GM18520 (cell line): ENCODE measurements around the gene LAMP2.

Source experiments
- ATAC-seq: cut with Tn5 transposase; IDR thresholded peaks from one replicate; pipeline ENCODE4 v1.9.1; 2021; ENCODE audit not compliant: unreplicated experiment

LAMP2 gene

DNA sequence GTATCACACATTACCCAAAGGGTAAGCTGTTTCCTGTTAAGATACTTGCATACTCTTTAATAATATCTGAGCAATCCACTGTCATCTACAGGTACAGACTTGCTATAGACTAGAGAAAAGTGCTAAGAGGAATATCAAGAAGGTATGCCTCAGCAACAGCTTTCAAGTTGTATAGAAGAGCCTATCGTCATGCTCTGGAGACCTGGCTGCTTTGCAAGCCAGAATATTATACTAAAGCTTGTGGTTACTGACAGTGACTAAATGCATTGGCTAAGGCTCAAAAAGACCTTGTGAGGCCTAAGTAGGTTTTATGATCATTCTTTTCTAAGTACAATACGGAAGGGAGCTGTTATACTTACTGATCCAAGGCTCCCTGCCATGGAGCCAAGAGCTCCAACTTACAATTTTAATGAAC lies 11.3 kb downstream of the LAMP2 start:
- ATAC-seq: peak; percentile 86

DNA sequence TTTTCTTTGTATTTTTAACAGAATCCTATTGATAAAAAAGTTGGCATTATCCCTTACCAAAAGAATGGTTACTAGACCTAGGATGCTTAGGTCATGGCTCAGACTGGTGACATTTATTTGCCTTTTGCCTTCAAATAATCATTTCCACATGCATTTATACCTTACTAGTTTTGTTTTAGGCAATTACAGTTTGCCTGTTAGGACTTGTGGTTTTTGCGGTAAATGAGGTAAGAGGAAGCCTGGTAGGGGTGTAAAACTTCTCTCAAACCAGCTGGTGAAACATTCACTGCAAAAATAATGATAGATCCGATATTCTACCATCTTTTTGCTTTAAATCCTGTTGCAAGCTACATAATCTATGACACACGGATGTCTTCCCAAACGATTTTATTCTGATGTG lies 12.1 kb downstream of the LAMP2 start:
- ATAC-seq: no peak

DNA sequence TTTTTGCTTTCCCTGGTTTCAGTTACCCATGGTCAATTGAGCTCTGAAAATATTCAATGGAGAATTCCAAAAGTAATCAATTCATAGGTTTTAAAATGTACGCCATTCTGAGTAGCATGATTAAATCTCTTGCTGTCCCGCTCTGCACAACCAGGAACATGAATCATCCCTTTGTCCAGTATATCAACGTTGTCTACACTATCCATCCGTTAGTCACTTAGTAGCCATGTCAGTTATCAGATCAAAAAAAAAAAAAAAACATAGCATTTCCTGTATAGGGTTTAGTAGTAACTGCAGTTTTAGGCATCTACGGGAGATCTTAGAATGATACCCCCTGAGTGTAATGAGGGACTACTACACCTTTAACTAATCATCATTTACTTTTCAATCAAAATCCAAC lies 15.1 kb downstream of the LAMP2 start:
- no peak for ATAC-seq

DNA sequence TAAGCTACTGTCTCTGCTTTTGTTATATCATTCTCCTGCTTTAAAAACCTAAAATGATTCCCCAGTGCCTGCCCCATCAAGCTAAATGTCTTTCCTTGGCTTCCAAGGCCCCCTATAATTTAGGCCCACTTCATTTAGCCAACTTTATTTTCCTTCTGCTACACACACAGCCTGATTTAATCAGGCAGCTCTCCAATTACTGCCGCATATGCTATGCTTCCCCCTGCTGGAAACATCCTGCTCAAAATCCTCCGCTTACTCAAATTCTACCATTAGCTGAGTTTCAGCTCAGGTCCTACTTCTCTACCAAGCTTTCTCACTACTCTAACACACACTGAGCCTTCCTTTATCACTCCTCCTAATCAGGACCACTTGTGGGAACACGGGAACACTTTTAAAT lies 17.0 kb downstream of the LAMP2 start:
- no peak for ATAC-seq

DNA sequence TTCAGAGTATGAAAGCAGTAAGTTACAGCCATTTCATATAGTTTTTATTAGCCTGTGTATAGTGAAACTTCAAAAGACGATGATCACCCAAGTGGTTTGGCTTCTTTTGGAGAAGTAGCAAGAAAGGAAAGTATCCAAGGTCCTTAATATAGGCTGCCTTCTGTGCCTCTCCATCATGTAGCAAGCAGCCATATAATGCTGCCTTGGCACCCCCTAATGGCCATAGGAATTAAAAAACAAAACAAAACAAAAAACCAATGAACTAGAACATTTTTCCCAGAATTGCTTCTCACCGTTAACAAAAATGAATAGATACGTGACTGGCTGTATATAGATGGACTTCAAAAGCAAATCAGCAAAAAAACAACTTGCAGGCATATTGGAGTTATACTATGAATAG lies 18.9 kb downstream of the LAMP2 start:
- ATAC-seq: no peak

DNA sequence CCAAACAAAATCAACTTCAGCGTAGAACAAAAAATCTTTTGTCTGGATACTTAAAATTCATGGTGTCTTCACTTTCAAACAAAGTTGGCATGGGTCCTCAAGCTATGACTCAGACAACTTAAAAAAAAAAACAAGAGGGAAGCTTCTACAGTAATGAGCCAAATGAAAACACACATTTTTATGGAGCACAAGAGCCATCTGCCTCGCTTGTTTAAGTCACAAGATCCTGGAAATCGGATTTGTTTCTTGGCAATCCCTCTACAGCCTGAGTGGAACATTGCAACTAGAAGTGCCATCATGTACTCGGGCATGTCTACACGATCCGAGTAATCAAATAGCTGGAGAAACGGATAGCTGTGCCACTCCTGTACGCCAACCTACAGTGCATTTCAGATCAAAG lies 22.6 kb downstream of the LAMP2 start:
- no peak for ATAC-seq

DNA sequence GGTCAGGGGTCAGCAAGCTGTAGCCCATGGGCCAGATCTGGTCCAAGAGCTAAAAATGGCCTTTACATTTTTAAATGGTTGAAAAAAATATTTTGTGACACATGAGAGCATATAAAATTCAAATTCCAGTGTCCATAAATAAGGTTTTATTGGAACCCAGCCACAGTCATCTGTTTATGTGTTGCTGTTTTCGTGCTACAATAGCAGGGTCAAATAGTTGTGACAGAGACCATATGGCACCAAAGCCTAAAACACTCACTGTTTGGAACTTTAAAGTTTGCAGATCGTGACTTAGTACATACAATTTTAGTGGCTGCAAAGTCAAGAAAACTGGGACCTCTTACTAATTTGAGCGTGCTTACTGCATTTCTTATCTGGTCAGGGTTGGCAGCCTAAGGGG lies 29.2 kb downstream of the LAMP2 start:
- no peak for ATAC-seq

DNA sequence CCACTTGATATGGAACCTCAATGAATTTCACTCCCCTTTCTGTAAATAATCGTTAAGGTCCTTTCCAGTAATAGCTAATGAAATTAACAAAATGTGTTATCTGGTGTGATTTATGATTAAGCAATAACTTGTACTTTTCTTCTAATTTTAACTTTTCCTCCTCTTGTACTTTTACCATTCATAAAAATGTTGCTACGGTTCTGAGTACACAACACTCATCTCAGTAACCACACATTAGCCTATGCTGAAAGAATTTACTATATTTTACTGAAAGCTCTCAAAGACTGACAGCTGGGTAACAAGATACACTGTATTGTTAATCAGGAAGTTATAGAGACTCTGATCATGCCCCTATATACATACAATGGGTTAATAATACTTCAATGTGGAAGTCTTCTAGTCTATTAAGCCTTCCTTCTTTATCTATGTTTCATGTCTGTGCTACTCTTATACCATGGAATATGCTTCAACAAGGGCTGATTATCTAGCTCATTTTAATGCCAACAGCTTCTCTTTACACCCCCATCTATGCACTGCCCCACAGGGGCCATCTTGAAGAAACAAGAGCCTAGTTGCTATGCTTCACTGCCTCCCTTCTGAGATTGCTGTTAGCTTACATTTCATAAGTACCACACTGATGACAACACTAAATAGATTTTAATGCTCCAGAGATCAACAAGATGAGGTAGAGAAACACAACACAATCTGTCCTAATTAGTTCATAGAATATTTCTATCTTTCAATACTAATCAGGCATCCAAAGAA lies 39.1 kb downstream of the LAMP2 start:
- ATAC-seq: peak; percentile 74

DNA sequence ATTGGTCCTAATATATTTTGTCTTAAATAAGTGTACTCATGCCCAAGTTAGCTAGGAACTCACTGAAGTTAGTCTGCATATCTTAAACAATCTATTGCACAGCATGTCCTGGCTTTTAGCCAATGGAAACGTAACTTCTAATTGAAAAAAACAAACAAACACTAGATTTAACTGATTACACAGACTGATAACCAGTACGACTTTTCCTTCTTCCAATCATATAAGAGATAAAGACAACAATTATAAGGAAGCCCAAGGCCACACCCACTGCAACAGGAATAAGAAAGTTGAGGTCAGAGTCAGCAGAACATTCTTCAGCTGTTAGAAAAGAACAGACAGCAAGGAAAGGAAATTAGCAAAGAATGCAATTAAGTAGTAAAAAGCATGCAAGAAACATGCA lies 40.8 kb downstream of the LAMP2 start:
- ATAC-seq: no peak

DNA sequence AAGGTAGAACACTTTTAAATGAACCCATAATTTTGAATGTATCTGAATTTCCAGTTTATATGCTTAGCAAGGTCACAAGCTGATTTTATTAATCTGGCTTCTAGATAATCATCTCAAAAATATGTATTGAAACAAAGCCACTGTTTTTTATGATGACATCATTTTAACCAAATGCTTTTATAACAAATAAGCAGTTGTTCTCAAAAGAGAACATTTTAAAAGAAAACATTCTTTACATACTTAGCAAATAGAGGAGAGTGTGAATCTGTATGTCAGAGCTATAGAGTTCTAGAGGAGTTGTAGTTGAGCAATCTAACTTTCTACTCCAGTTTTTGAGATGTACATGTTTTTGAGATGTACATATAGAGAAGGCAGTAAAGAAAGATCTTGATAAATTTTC lies 42.5 kb downstream of the LAMP2 start:
- ATAC-seq: no peak

DNA sequence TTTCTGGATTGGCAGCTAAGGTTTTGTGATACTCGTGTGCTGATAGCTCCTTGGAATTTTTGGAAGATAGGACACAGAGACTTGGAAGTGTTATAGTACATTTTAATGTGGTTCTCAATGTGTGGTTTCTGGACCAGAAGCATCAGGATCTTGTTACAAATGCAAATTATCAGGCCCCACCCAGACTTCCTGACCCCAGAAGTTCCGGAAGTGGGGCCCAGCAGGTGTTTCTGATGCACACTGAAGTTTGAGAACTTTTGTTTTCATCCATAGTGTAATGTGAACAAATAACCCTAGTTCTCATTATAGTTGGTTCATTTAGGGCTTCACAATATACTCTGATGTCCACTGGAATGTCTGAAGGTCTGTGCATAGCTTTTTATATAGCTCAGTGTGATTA lies 49.6 kb downstream of the LAMP2 start:
- no peak for ATAC-seq

DNA sequence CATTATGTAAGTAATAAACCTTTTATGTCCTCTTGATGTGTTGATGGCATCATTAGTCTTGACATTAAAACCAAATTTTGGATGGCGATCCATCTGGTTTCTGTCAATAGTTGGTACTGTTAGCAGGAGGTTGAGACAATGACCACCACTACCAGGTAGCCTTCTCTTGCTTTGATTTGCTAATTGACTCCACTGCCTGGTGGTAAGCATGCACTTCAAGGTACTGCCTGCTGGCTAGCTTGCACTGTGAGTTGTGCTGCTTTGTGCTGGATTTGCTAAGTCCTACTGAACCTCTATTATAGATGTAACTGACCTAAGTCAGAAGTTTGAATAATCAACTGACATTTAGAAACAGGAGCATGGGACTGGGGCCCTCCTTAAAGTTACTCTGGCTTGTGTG lies 60.9 kb downstream of the LAMP2 start:
- no peak for ATAC-seq

DNA sequence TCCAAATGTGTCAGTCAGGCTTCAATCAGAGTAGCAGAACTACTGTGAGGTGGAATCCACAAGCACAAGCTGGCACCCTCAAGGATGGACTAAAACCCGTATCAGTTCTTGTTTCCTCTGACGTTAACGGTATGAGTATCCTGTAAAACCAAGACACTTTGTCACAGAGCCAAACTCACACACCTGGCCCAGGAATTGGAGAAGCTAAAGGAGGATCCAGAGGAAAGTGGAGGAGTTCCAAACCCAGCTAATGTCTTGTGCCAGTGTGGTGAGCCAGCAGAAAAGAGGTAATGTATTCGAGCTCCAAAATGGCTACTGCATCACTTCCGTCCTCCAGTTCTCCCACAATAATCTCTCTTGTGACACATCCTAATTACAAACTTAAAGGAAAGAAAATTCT lies 62.5 kb downstream of the LAMP2 start:
- ATAC-seq: no peak

DNA sequence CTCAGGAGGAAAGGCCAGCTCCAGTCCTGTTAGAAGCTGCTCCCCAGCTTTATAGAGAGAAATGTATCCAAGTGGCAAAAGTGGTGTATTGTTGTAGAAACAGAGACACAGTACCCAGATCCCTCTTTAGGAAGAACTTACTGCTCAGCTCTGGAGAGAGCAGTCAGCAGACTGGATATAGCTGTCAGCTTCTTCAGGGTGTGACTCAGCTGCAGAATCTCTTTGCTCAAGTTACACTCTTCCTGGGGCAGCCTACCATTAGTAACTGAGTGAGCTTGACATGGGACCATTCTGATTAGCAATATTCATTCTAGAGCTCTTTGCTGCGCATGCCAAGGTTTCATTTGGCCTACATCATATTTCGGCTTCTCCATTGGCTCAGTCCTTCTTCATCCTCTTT lies 66.7 kb downstream of the LAMP2 start:
- no peak for ATAC-seq

DNA sequence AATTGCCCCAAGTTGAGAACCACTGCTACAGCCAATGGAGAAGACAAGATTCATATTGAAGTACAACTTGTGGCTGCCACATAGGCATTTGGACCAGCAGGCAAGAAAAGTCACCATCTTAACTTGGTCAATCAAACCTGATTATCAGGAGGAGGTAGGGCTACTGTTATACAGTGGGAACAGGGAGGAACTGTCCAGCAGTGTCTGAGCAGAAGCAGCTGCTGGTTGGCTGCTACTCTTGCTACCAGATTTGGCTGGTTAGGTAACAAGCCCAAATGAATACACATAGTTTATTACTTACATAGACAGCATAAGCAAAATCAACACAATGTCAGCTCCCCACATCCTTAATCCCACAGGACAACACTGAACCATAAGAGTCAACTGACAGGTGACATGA lies 67.8 kb downstream of the LAMP2 start:
- ATAC-seq: no peak

DNA sequence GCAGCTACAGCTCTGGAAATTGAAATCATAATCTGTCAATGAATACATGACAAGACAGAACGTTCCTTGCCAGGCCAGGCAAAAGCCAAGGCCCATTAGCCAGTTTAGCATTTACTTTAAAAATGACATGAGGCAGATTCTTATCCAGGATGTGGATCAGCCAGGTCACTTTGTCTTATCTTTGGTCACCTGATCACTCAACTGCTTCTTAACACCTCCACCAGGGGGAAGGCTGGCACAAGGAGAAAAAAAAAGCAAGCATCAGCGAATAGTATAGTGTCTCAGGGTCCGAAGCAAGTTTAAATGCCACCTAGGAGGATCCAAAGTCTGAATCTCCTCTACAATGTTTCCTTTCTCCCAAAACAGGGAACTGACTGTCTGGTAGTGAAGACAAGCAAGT lies 88.4 kb downstream of the LAMP2 start:
- ATAC-seq: no peak

DNA sequence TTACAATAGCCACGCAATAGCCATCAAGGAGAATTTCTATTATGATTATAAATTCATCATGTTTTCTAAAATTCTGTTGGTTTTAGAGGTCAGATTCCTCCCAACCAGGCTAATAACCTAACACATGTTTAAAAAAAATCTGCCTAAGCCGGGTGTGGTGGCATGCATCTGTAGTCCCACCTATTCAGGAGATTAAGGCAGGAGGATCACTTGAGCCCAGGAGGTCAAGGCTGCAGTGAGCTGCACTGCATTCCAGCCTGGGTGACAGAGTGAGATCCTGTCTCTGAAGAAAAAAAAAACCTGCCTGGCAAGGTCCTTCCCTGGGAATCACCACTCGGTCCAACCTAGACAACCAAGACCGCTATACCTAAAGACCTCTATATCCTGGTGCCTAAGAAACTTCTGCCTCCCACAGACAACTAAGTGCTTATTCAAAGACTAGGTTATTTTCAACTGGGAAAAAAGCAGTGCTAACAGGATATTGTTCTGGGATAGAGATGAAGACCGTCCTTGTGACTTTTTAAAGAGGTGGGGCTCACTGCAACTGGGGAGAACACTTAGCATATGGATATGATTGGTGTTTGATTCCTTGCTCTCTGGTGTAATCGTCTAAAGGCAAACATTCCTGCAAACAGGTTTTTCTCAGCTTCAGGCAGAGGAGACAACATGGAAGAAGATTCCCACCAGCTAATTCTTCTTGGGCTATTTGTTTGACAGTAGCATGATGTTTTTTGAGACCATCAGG lies 89.0 kb downstream of the LAMP2 start:
- no peak for ATAC-seq

DNA sequence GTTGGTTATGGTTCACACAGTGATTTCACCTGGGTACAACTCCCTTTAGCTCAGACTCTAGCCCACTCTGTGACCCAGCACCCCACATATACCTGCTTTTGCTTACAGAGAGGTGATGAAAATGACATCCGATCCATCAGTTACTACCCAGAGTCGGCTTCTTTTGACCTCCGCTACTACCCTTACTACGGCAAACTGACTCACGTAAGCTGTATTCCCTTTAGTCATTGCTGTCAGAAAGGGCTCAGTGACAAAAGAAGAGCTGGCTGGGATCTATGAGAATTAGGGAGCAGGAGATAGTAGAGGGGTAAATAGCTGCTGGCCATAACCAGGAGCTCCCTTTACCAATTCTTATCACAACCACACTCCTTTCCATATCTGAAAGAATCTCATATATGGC lies 90.5 kb downstream of the LAMP2 start:
- ATAC-seq: no peak
